ENCODE results near the gene NAP1L1. TPM values are rescaled to one million over a fixed set of nuclear protein-coding genes. Genes with fewer than 3 reads are reported as not detected.

NAP1L1 gene
- total RNA-seq, 1 donor = 203 TPM

GRCh38 chr12:76060111-76060510 lies 24.4 kb downstream of the NAP1L1 start:
- peaks cover 8% of the 10 kb centered on the region for H4K20me1 ChIP-seq (ENCODE audit: insufficient read depth, low read length)
- H3K4me1 ChIP-seq (ENCODE audit: insufficient read depth, low read length) = no peaks in the 10 kb centered on the region
- no peak for TF ChIP-seq CTCF (IDR thresholded peaks at IDR 0.05; ENCODE audit: extremely low read depth, low read depth, low read length)
- no peaks in the 10 kb centered on the region for H3K27me3 ChIP-seq (ENCODE audit: insufficient read depth, low read length)
- peaks cover 75% of the 10 kb centered on the region for H3K79me2 ChIP-seq (ENCODE audit: insufficient read depth, low read length)
- H2AFZ ChIP-seq (ENCODE audit: low read length) = no peak overlapping the region
- no peak for DNase-seq (ENCODE audit: insufficient read length, low spot score, missing footprints)
- no peak overlapping the region for H3K4me2 ChIP-seq (ENCODE audit: insufficient read depth, low read length)
- peaks cover 77% of the 10 kb centered on the region for H3K36me3 ChIP-seq (ENCODE audit: insufficient read depth, low read length)
- H3K9me3 ChIP-seq (ENCODE audit: low read depth, low read length) = no peaks in the 10 kb centered on the region
- no peak overlapping the region for H3K4me3 ChIP-seq (ENCODE audit: insufficient read depth, low read length)
- no peak overlapping the region for H3K27ac ChIP-seq (ENCODE audit: low read depth, low read length)

- Histone ChIP-seq H3K79me2 (ENCODE audit: insufficient read depth, low read length) (peaks cover 56% of the 10 kb centered on the region), H3K4me3 (ENCODE audit: insufficient read depth, low read length) (no peak overlapping the region), H3K9me3 (ENCODE audit: low read depth, low read length) (no peaks in the 10 kb centered on the region), H3K27me3 (ENCODE audit: insufficient read depth, low read length) (no peaks in the 10 kb centered on the region), H3K36me3 (ENCODE audit: insufficient read depth, low read length) (peaks cover 85% of the 10 kb centered on the region), H3K27ac (ENCODE audit: low read depth, low read length) (no peak overlapping the region), H3K4me1 (ENCODE audit: insufficient read depth, low read length) (no peaks in the 10 kb centered on the region), H3K4me2 (ENCODE audit: insufficient read depth, low read length) (no peak overlapping the region), H2AFZ (ENCODE audit: low read length) (no peak overlapping the region), H4K20me1 (ENCODE audit: insufficient read depth, low read length) (peaks cover 5% of the 10 kb centered on the region)
- DNase-seq (ENCODE audit: insufficient read length, low spot score, missing footprints) = no peak
- no peak for TF ChIP-seq CTCF (IDR thresholded peaks at IDR 0.05; ENCODE audit: extremely low read depth, low read depth, low read length)
Measured at GRCh38 chr12:76057326-76057725, 27.2 kb downstream of the NAP1L1 start.

- no peak overlapping the region for H3K4me2 ChIP-seq (ENCODE audit: insufficient read depth, low read length)
- H3K9me3 ChIP-seq (ENCODE audit: low read depth, low read length) = no peaks in the 10 kb centered on the region
- H3K4me3 ChIP-seq (ENCODE audit: insufficient read depth, low read length) = no peak overlapping the region
- DNase-seq (ENCODE audit: insufficient read length, low spot score, missing footprints) = no peak
- peaks cover 37% of the 10 kb centered on the region for H3K79me2 ChIP-seq (ENCODE audit: insufficient read depth, low read length)
- peaks cover 88% of the 10 kb centered on the region for H3K36me3 ChIP-seq (ENCODE audit: insufficient read depth, low read length)
- H3K27me3 ChIP-seq (ENCODE audit: insufficient read depth, low read length) = no peaks in the 10 kb centered on the region
- no peak overlapping the region for H2AFZ ChIP-seq (ENCODE audit: low read length)
- TF ChIP-seq CTCF (IDR thresholded peaks at IDR 0.05; ENCODE audit: extremely low read depth, low read depth, low read length) = no peak
- H3K4me1 ChIP-seq (ENCODE audit: insufficient read depth, low read length) = no peaks in the 10 kb centered on the region
- no peaks in the 10 kb centered on the region for H4K20me1 ChIP-seq (ENCODE audit: insufficient read depth, low read length)
- H3K27ac ChIP-seq (ENCODE audit: low read depth, low read length) = peak overlapping the region; percentile 7
Measured at GRCh38 chr12:76055393-76055792, 29.1 kb downstream of the NAP1L1 start.

GRCh38 chr12:76049575-76050251 lies 34.8 kb downstream of the NAP1L1 start:
- Histone ChIP-seq H3K4me2 (ENCODE audit: insufficient read depth, low read length) (no peak overlapping the region), H3K79me2 (ENCODE audit: insufficient read depth, low read length) (peaks cover 14% of the 10 kb centered on the region), H3K36me3 (ENCODE audit: insufficient read depth, low read length) (peaks cover 71% of the 10 kb centered on the region), H3K9me3 (ENCODE audit: low read depth, low read length) (no peaks in the 10 kb centered on the region), H4K20me1 (ENCODE audit: insufficient read depth, low read length) (no peaks in the 10 kb centered on the region), H2AFZ (ENCODE audit: low read length) (no peak overlapping the region), H3K27me3 (ENCODE audit: insufficient read depth, low read length) (no peaks in the 10 kb centered on the region), H3K4me1 (ENCODE audit: insufficient read depth, low read length) (no peaks in the 10 kb centered on the region), H3K4me3 (ENCODE audit: insufficient read depth, low read length) (no peak overlapping the region), H3K27ac (ENCODE audit: low read depth, low read length) (no peak overlapping the region)
- DNase-seq (ENCODE audit: insufficient read length, low spot score, missing footprints) = no peak
- TF ChIP-seq CTCF (IDR thresholded peaks at IDR 0.05; ENCODE audit: extremely low read depth, low read depth, low read length) = no peak

All from osteoblast (primary cell).